Astrocyte of the spinal cord (primary cell): Measurements from ENCODE around the gene PITPNC1.
"Not testable (repeated sequence)": the region's sequence is repeated elsewhere in the genome, so short reads cannot be mapped to it uniquely, and the experiment has no call there.

ENCODE experiments used
- DNase-seq: peaks from one replicate; pipeline ENCODE4 v3.0.0; 2011; ENCODE audit warnings: low read depth, low spot score
- H3K4me3 ChIP-seq: 2 replicates; pipeline ENCODE4 v1.5.1; 2011; ENCODE audit warnings: low read depth, mild to moderate bottlenecking, low read length, moderate library complexity
- CTCF ChIP-seq: IDR thresholded peaks from 2 replicates; pipeline ENCODE4 v1.5.1; 2012; ENCODE audit warnings: low read depth, mild to moderate bottlenecking, low read length, inconsistent platforms
- in situ Hi-C: cut with HindIII; loops from 2 replicates; pipeline ENCODE4 v1.10.0; 2017; ENCODE audit warnings: low sequenced_read_pairs

PITPNC1 gene

GRCh38 chr17:67575325-67575724, 198.2 kb downstream of the PITPNC1 start:
- no peak for TF ChIP-seq CTCF
- no peak overlapping the region for H3K4me3 ChIP-seq
- no peak for DNase-seq

GRCh38 chr17:67576471-67577115, 199.5 kb downstream of the PITPNC1 start:
- DNase-seq: no peak
- no peak overlapping the region for H3K4me3 ChIP-seq
- in situ Hi-C loops: no loop called here
- no peak for TF ChIP-seq CTCF

More at GRCh38 chr17:67575325-67575724, 198.2 kb downstream of the PITPNC1 start:
- in situ Hi-C loops: no loop called here

GRCh38 chr17:67577429-67578141, 200.5 kb downstream of the PITPNC1 start:
- in situ Hi-C loops: no loop called here
- TF ChIP-seq CTCF: no peak
- no peak for DNase-seq

GRCh38 chr17:67578142-67578457, 201.0 kb downstream of the PITPNC1 start:
- no peak for DNase-seq
- H3K4me3 ChIP-seq: no peak overlapping the region
- in situ Hi-C loops: no loop called here
- no peak for TF ChIP-seq CTCF

More at GRCh38 chr17:67577429-67578141, 200.5 kb downstream of the PITPNC1 start:
- no peak overlapping the region for H3K4me3 ChIP-seq

GRCh38 chr17:67578679-67579405, 201.8 kb downstream of the PITPNC1 start:
- in situ Hi-C loops, DNase-seq, H3K4me3 ChIP-seq: not testable (repeated sequence)

- H3K4me3 ChIP-seq: no peak overlapping the region
- peak; percentile 39 for DNase-seq
- in situ Hi-C loops: no loop called here
- TF ChIP-seq CTCF: no peak
These were observed 205.6 kb downstream of the PITPNC1 start for GRCh38 chr17:67582673-67583081.
